Measurements from ENCODE around the gene SUPT3H.
"Not testable (repeated sequence)": the region's sequence is repeated elsewhere in the genome, so short reads cannot be mapped to it uniquely, and the experiment has no call there.

Gene SUPT3H

GRCh38 chr6:45320349-45320748 lies 57.4 kb downstream of the SUPT3H start:
- no peak for DNase-seq

- DNase-seq = no peak
Observed at GRCh38 chr6:45314146-45314545, 63.6 kb downstream of the SUPT3H start.

GRCh38 chr6:45310118-45310788 lies 67.5 kb downstream of the SUPT3H start:
- no peak for DNase-seq

GRCh38 chr6:45305546-45305945 lies 72.2 kb downstream of the SUPT3H start:
- DNase-seq = no peak

GRCh38 chr6:45302832-45303231 lies 74.9 kb downstream of the SUPT3H start:
- no peak for DNase-seq

GRCh38 chr6:45301348-45302142 lies 76.2 kb downstream of the SUPT3H start:
- no peak for DNase-seq

GRCh38 chr6:45300736-45301135 lies 77.0 kb downstream of the SUPT3H start:
- no peak for DNase-seq

- no peak for DNase-seq
Observed at GRCh38 chr6:45299096-45299581, 78.6 kb downstream of the SUPT3H start.

- no peak for DNase-seq
Observed at GRCh38 chr6:45297320-45297719, 80.4 kb downstream of the SUPT3H start.

- not testable (repeated sequence) for DNase-seq
Observed at GRCh38 chr6:45294065-45294701, 83.6 kb downstream of the SUPT3H start.

- no peak for DNase-seq
Observed at GRCh38 chr6:45293306-45293705, 84.4 kb downstream of the SUPT3H start.

GRCh38 chr6:45289751-45290514 lies 87.8 kb downstream of the SUPT3H start:
- DNase-seq = no peak

GRCh38 chr6:45286707-45287106 lies 91.0 kb downstream of the SUPT3H start:
- not testable (repeated sequence) for DNase-seq

- no peak for DNase-seq
Observed at GRCh38 chr6:45278367-45278766, 99.4 kb downstream of the SUPT3H start.

- not testable (repeated sequence) for DNase-seq
Observed at GRCh38 chr6:45277741-45278140, 100.0 kb downstream of the SUPT3H start.

- DNase-seq = no peak
Observed at GRCh38 chr6:45275358-45275757, 102.4 kb downstream of the SUPT3H start.

- no peak for DNase-seq
Observed at GRCh38 chr6:45272626-45273025, 105.1 kb downstream of the SUPT3H start.

- DNase-seq = no peak
Observed at GRCh38 chr6:45265246-45265645, 112.5 kb downstream of the SUPT3H start.

GRCh38 chr6:45260696-45261095 lies 117.0 kb downstream of the SUPT3H start:
- no peak for DNase-seq

- DNase-seq = no peak
Observed at GRCh38 chr6:45256697-45257695, 120.7 kb downstream of the SUPT3H start.

- DNase-seq = no peak
Observed at GRCh38 chr6:45255434-45255833, 122.3 kb downstream of the SUPT3H start.

- DNase-seq = no peak
Observed at GRCh38 chr6:45254253-45254652, 123.5 kb downstream of the SUPT3H start.

Measured in activated CD4-positive, alpha-beta T cell treated with anti-CD3 and anti-CD28 coated beads for 1 hour (primary cell).